Right cardiac atrium (tissue), 5 donors: Measurements from ENCODE around the gene SLC27A5. TPM values are rescaled to one million over a fixed set of nuclear protein-coding genes. Genes with fewer than 3 reads are reported as not detected.

ENCODE experiments used
- ATAC-seq, 2 donors: fragments of 200-7000 bp; cut with Tn5 transposase; one replicate each; pipeline versions ENCODE4 v1.8.0 to v1.9.1; 2020; ENCODE audit warnings: moderate library complexity in 2 of 2, mild to moderate bottlenecking in 1 of 2
- DNase-seq, 3 donors: peaks; one replicate each; pipeline ENCODE4 v3.0.0-alpha.2; 2020
- H3K27ac ChIP-seq: one replicate; pipeline ENCODE4 v1.5.1; 2013; ENCODE audit warnings: mild to moderate bottlenecking, low read length, control low read depth, moderate library complexity
- H3K27me3 ChIP-seq: one replicate; pipeline ENCODE4 v1.6.1; 2013; ENCODE audit not compliant: control insufficient read depth, insufficient read depth
- H3K4me1 ChIP-seq: one replicate; pipeline ENCODE4 v1.6.1; 2013; ENCODE audit warnings: low read length; ENCODE audit not compliant: control insufficient read depth, insufficient read depth
- H3K4me3 ChIP-seq: one replicate; pipeline ENCODE4 v1.5.1; 2013; ENCODE audit warnings: low read length, control low read depth
- H3K9me3 ChIP-seq: one replicate; pipeline ENCODE4 v1.6.1; 2013; ENCODE audit warnings: low read length; ENCODE audit not compliant: control insufficient read depth
- WGBS: extraction: QIAGEN DNeasy Blood & Tissue Kit; methylation state at CpG from one replicate; pipeline ENCODE4 v1.1.7; 2013; 5-methylcytosine and 5-hydroxymethylcytosine counted together
- intact Hi-C, 4 donors: fragments of 100-400 bp; cut with DNase I; formaldehyde crosslinking; loops; one replicate each; pipeline versions ENCODE4 v1.11.0 to v1.14.0; 2022 to 2023
- polyA plus RNA-seq: library from polyadenylated mRNA; stranded (reverse); fragments of 200-250 nt; gene quantifications from one replicate; pipeline ENCODE4 v1.2.3, GENCODE V29; 2013
- total RNA-seq, 4 donors: library from RNA; stranded (reverse); fragmentation: NEBNext Ultra II Directional; extraction: Animal tissue kit (Norgen Biotek cat#: 25700); gene quantifications; one replicate each; pipeline ENCODE4 v1.2.1, GENCODE V29; 2021
- donor health status: healthy with polysubstance abuse.
- donor health status: DM: no; HTN: yes; CAD: no.
- donor health status: DM: no; HTN: no; CAD: no.
- donor health status: DM: no; HTN: yes; CAD: no; lungs with severe emphysema.
- donor health status: DM: yes; HTN: yes; CAD: no.

SLC27A5 gene
- total and polyA plus RNA-seq, 5 donors = 5.3 to 8.1 (median 7.6) TPM

DNA sequence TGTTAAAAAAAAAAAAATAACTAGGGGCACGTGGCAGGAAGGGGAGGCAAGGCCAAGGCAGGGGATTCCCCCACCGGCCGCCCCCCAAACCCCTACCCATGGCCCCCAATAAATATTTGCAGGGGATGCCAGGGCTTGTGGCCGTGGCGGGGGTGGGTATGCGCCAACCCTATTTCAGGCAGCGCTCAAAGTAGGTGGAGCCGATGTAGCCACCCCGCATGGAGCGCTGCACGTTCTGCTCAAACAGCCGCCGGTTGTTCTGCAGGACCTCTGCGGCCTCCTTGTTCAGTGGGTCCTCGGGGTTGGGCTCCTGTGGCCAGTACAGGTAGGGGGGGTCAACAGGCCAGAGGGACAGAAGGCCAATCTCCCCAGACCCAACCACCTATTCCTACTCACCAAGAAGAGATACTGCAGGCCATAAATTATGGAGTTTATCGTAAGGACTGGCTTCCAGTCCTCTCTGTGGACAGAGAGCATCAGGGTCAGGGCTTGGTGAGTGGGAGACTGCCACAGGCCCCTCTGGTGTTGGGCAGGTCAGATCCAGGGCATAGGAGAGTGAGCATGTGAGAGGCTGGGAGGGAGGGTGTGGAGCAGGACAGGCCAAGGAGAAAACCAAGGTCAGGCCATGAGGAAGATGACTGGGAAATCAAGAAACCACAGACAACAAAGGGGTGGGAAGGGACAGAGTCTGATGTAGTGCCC, 44.3 kb upstream of the SLC27A5 start:
- H3K27ac ChIP-seq = no peak overlapping the region
- H3K4me3 ChIP-seq = no peak overlapping the region
- no peaks in the 10 kb centered on the region for H3K9me3 ChIP-seq
- no peaks in the 10 kb centered on the region for H3K27me3 ChIP-seq
- peaks cover 13% of the 10 kb centered on the region for H3K4me1 ChIP-seq
- intact Hi-C loops = no loop called here
- ATAC-seq (no peak), DNase-seq (no peak)
- 84% methylated on average over 16 of the region's 16 CpGs for WGBS

DNA sequence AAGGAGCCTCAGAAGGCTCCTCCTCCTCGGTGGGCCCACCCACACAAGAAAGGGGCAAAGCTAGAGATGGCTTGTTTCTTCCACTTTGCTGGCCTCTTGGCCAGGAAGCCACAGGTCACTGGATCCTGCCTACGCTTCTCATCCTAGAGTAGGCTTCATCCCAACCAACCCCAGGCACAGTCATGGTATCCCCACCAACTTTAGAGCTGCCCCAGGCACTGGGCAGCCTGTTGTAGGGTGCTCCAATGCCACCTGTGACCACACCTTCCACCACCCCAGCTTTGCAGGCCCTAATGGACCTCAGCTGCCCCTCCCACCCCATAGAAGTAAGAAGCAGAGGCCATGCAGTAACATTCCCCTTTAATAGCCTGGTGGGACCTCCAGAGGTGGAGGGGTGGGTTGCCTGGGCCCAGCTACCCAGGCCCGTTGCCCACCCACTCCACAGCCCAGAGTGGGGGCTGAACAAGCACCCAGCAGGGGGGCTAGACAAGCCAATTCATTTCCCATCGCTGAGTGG, 43.6 kb upstream of the SLC27A5 start:
- H3K27me3 ChIP-seq = no peaks in the 10 kb centered on the region
- DNase-seq (no peak), ATAC-seq (no peak)
- peak overlapping the region; percentile 75 for H3K4me3 ChIP-seq
- H3K9me3 ChIP-seq = no peaks in the 10 kb centered on the region
- peak overlapping the region; percentile 84 for H3K27ac ChIP-seq
- peaks cover 13% of the 10 kb centered on the region for H3K4me1 ChIP-seq
- intact Hi-C loops = no loop called here
- WGBS = 44% methylated on average over 4 of the region's 4 CpGs

DNA sequence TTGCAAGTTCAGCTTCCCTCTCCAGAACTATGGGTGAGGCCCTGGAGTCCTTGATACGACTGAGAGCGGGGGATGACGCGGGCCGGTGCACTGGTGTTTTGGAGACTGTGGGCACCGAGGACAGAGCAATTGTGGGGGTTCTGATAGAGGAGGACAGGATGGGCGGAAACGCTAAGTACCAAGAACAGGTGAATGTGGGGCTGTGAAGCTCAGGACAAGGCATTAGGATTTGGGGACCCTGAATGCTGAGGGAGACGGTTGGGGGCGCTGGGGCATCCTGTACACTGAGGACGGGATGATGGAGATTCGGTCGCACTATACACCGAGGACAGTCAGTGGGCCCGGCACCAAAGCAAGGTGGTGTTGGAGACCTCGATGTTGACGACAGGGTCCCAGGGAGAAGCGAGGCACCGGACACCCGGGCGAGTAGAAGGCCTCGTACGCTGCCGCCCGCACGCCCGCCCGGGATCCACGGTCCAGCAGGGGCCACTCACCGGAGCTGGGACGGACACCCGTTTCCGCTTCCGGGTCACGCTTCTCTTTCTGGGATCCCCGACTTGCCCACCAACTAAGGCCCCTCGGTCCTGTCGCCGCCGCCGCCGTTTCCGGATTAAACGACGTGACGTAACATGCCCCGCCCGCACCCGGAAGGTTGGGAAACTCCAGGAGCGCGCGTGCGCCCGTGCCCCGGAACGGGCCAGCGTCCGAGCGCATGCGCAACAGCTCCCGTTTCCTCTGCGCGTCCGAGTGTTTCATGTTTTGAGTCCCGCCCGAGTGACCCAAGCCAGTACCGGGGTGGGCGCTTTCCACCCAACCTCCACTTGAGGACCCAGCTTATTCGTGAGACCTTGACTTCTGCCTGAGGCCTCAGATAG, 42.9 kb upstream of the SLC27A5 start, which contains the start of gene CHMP2A:
Gene CHMP2A (minus strand): TSS at position 612 of the 875 bp plus-strand sequence. CDS start 893 bp downstream, outside the sequence.
- Histone ChIP-seq H3K4me1 (peaks cover 13% of the 10 kb centered on the region), H3K27ac (peak within 1 kb of the TSS; percentile 84), H3K4me3 (peak within 1 kb of the TSS; percentile 75), H3K27me3 (no peaks in the 10 kb centered on the region), H3K9me3 (no peaks in the 10 kb centered on the region)
- intact Hi-C loops = no loop called here
- under 1% methylated on average over 69 of the region's 69 CpGs for WGBS
- ATAC-seq = peak; percentile 55 to 57
- DNase-seq = peak; percentile 99 to 100 (median 99)

DNA sequence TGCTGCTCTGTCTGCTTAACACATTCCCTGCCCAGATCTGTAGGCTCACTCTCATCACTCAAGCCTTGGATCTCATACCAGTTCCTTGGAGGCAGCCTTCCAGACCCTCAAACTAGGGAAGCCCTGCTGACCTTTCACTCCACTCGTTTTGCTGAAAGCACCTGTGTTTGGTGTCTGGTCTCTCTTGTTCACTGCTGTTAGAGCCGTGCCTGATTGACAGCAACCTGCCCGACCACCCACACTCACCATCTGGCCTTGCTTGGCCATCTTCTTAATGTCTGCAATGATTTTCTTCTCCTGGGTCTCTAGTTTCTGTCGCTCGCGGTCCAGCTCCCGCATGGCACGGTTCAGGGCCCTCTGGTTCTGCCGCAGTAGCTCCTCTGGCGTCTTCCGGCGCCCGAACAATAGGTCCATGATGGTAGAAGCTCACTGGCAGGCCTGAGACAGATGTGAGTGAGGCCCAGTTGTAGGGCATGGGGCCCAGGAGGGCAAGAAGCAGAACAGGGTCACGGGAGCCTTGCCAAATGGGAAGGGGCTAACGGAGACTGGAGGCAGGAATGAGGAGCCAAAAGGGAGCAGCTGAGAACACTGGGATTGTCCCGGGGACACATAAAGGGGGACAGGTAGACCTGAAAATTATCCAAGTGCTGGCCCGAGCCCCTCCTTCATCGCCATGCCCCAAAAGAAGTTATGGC, 42.2 kb upstream of the SLC27A5 start:
- H3K4me3 ChIP-seq = peak overlapping the region; percentile 75
- peaks cover 13% of the 10 kb centered on the region for H3K4me1 ChIP-seq
- no peak for DNase-seq
- H3K27ac ChIP-seq = peak overlapping the region; percentile 84
- H3K9me3 ChIP-seq = no peaks in the 10 kb centered on the region
- WGBS = 37% methylated on average over 18 of the region's 18 CpGs
- intact Hi-C loops = no loop called here
- no peak for ATAC-seq
- H3K27me3 ChIP-seq = no peaks in the 10 kb centered on the region

DNA sequence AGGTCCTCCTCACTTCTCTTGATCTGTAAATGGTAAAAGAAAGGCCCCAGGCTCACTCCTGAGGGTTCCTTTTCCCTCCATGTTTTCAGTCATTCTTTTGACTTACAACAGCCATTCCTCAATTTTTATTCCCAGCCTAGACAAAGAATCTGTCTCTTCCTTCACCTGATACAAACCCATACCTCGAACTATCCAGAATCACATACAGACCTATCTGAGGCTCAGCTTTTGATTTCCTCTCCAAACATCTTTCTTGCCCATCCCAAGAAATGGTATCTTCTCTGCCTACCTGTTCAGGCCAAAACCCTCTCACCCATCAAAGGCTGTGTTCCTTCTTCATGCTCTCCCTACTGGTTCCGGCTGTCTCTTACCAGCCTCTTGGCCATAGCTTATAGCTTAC, 40.9 kb upstream of the SLC27A5 start:
- intact Hi-C loops = no loop called here
- H3K4me1 ChIP-seq = peaks cover 13% of the 10 kb centered on the region
- H3K4me3 ChIP-seq = no peak overlapping the region
- no peak for DNase-seq
- no peak overlapping the region for H3K27ac ChIP-seq
- 89% methylated on average over 2 of the region's 2 CpGs for WGBS
- no peaks in the 10 kb centered on the region for H3K9me3 ChIP-seq
- no peak for ATAC-seq
- no peaks in the 10 kb centered on the region for H3K27me3 ChIP-seq

DNA sequence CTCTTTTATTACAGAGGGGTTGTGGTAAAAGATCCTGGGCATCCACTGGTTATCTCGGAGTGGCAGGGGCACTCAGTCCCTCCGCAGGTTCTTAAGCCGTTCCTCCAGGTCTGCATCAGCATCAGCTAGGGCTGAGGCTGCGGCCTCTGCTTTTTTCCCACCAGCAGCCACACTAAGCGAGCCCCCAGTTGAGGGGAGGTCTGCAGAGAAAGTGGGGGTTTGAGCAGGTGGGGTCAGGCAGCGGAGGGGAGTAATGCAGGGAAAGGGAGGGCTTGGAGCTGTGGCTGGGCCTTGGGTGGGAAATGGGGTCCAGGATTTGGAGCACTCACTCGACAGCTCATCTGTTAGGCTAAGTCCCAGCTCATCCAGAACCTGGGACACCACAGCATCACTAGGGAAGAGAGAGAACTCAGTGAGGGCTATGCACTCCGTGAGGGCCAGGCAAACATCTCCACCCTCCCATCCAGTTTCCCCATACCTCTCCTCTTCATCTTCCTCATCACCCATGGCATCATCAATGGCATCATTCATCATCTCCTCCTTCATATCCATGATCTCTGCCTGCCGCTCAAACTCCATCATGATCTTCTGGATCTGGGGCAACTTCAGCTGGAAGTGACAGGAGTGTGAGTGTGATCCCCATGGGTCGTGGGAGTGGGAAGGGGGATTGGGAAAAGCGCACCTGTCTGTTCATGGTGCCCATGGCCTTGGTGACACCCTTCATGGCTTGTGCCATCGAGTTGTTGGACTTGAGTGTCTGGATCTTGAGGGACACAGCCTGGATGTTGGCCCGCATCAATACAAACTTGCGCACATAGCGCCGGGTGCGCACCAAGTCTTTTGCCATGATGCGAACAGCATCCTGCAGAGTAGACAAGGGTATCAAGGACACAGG, 40.0 kb upstream of the SLC27A5 start:
- H3K4me3 ChIP-seq = no peak overlapping the region
- no peak for DNase-seq
- WGBS = 92% methylated on average over 18 of the region's 18 CpGs

DNA sequence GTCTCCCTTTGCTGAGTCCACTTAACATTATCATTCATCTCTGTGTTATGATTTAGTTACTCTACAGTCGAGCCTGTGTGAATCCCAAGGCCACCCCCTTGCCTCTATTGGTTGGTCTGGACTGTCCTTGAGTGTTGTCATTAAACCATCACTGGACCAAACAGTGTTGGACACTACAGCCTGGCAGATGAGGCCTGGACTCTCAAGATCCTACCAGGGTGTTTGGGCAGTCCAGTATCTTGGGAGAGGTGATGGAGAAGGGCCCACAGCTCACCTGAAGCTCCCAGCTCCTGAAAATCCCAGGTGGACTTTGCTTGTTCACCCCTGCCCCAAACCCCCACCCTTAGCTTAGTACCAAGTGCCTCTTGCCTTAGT, 39.3 kb upstream of the SLC27A5 start:
- no peak overlapping the region for H3K27ac ChIP-seq
- intact Hi-C loops = no loop called here
- WGBS = 39% methylated on average over 1 of the region's 1 CpG
- ATAC-seq (no peak), DNase-seq (no peak)
- H3K4me1 ChIP-seq = peaks cover 15% of the 10 kb centered on the region
- H3K4me3 ChIP-seq = no peak overlapping the region
- H3K9me3 ChIP-seq = no peaks in the 10 kb centered on the region
- no peaks in the 10 kb centered on the region for H3K27me3 ChIP-seq

More for the DNA sequence above, 40.0 kb upstream of the SLC27A5 start:
- no peaks in the 10 kb centered on the region for H3K27me3 ChIP-seq
- intact Hi-C loops = no loop called here
- H3K9me3 ChIP-seq = no peaks in the 10 kb centered on the region
- ATAC-seq = no peak
- peaks cover 9% of the 10 kb centered on the region for H3K4me1 ChIP-seq
- H3K27ac ChIP-seq = no peak overlapping the region

DNA sequence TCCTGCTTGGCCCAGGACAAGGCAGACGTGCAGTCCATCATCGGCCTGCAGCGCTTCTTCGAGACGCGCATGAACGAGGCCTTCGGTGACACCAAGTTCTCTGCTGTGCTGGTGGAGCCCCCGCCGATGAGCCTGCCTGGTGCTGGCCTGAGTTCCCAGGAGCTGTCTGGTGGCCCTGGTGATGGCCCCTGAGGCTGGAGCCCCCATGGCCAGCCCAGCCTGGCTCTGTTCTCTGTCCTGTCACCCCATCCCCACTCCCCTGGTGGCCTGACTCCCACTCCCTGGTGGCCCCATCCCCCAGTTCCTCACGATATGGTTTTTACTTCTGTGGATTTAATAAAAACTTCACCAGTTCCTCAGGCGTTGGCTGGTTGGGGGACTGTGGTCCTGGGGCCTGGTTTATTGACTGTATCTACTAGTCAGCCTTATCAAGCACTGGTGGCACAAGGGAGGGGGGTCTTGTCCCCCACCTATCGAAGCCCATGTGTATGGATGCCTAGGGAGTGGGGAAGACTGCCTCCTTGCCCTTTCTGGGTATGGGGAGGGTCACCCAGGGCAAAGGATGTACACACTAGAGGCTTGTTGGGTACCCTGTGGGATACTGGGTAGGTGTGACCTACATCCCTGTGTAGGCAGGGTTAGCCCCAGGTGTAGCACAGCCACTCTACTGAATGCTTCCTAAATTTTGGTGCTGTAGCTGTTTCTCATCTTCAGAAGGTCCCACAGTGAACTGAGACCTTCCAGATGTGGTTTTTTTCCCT, 38.8 kb upstream of the SLC27A5 start:
- intact Hi-C loops = no loop called here
- ATAC-seq (no peak), DNase-seq (no peak)
- Histone ChIP-seq H3K9me3 (no peaks in the 10 kb centered on the region), H3K27me3 (no peaks in the 10 kb centered on the region), H3K4me1 (peaks cover 20% of the 10 kb centered on the region), H3K27ac (no peak overlapping the region), H3K4me3 (no peak overlapping the region)
- whole genome bisulfite sequencing = 86% methylated on average over 13 of the region's 13 CpGs

DNA sequence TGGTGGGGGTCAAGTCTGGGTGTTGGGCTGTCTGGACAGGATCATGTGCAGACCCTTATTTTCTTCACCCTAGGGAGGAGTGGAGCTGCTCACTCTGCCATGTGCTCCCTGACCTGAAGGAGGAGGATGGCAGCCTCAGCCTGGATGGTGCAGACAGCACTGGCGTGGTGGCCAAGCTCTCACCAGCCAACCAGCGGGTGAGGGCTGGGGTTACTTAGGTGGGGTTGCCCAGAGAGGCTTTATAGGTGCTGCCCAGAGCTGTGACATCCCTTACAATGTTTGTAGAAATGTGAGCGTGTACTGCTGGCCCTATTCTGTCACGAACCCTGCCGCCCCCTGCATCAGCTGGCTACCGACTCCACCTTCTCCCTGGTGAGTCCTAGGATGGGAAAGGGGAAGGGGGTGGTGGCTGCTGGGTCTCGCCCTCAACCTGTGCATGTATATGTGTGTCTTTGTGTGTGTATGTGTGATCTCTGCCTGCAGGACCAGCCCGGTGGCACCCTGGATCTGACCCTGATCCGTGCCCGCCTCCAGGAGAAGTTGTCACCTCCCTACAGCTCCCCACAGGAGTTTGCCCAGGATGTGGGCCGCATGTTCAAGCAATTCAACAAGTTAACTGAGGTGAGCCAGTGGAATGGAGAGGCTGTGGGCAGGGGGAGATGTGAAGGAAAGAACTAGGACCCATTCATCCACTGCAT, 38.0 kb upstream of the SLC27A5 start:
- ATAC-seq (no peak), DNase-seq (no peak)
- intact Hi-C loops = no loop called here
- H3K9me3 ChIP-seq = no peaks in the 10 kb centered on the region
- H3K4me1 ChIP-seq = peaks cover 18% of the 10 kb centered on the region
- WGBS = 87% methylated on average over 11 of the region's 11 CpGs
- no peak overlapping the region for H3K4me3 ChIP-seq
- no peaks in the 10 kb centered on the region for H3K27me3 ChIP-seq
- no peak overlapping the region for H3K27ac ChIP-seq
